ENCODE measurements around the gene ODF2.

Gene ODF2

GRCh38 chr9:128523199-128523925 lies 67.6 kb downstream of the ODF2 start:
- H3K9me3 ChIP-seq (ENCODE audit: severe bottlenecking) = no peaks in the 10 kb centered on the region
- ATAC-seq (ENCODE audit: low read depth) = no peak
- H3K4me1 ChIP-seq (ENCODE audit: insufficient read depth, poor library complexity, severe bottlenecking) = no peaks in the 10 kb centered on the region
- no peak overlapping the region for H3K4me3 ChIP-seq (ENCODE audit: severe bottlenecking)
- no peak for TF ChIP-seq CTCF (IDR thresholded peaks at IDR 0.05; ENCODE audit: poor library complexity, severe bottlenecking)
- DNase-seq (ENCODE audit: low spot score) = no peak
- H3K27ac ChIP-seq (ENCODE audit: poor library complexity, severe bottlenecking) = no peak overlapping the region
- no peaks in the 10 kb centered on the region for H3K27me3 ChIP-seq (ENCODE audit: insufficient read depth, poor library complexity, severe bottlenecking)
- H3K36me3 ChIP-seq (ENCODE audit: low read depth) = peaks cover 51% of the 10 kb centered on the region

- DNase-seq (ENCODE audit: low spot score) = no peak
- no peak overlapping the region for H3K4me3 ChIP-seq (ENCODE audit: severe bottlenecking)
- H3K27me3 ChIP-seq (ENCODE audit: insufficient read depth, poor library complexity, severe bottlenecking) = no peaks in the 10 kb centered on the region
- H3K27ac ChIP-seq (ENCODE audit: poor library complexity, severe bottlenecking) = no peak overlapping the region
- H3K9me3 ChIP-seq (ENCODE audit: severe bottlenecking) = no peaks in the 10 kb centered on the region
- H3K4me1 ChIP-seq (ENCODE audit: insufficient read depth, poor library complexity, severe bottlenecking) = no peaks in the 10 kb centered on the region
- no peak for ATAC-seq (ENCODE audit: low read depth)
- peaks cover 45% of the 10 kb centered on the region for H3K36me3 ChIP-seq (ENCODE audit: low read depth)
- no peak for TF ChIP-seq CTCF (IDR thresholded peaks at IDR 0.05; ENCODE audit: poor library complexity, severe bottlenecking)
Measured at GRCh38 chr9:128526720-128527119, 70.9 kb downstream of the ODF2 start.

- ATAC-seq (ENCODE audit: low read depth) = peak; percentile 50; the same call in 1 of the 3 replicates
- H3K27me3 ChIP-seq (ENCODE audit: insufficient read depth, poor library complexity, severe bottlenecking) = no peaks in the 10 kb centered on the region
- no peak for TF ChIP-seq CTCF (IDR thresholded peaks at IDR 0.05; ENCODE audit: poor library complexity, severe bottlenecking)
- H3K36me3 ChIP-seq (ENCODE audit: low read depth) = peaks cover 51% of the 10 kb centered on the region
- no peak overlapping the region for H3K27ac ChIP-seq (ENCODE audit: poor library complexity, severe bottlenecking)
- H3K9me3 ChIP-seq (ENCODE audit: severe bottlenecking) = no peaks in the 10 kb centered on the region
- no peak for DNase-seq (ENCODE audit: low spot score)
- H3K4me1 ChIP-seq (ENCODE audit: insufficient read depth, poor library complexity, severe bottlenecking) = no peaks in the 10 kb centered on the region
- H3K4me3 ChIP-seq (ENCODE audit: severe bottlenecking) = no peak overlapping the region
Measured at GRCh38 chr9:128528445-128529160, 72.8 kb downstream of the ODF2 start.

GRCh38 chr9:128529191-128529590 lies 73.4 kb downstream of the ODF2 start:
- ATAC-seq (ENCODE audit: low read depth) (no peak), DNase-seq (ENCODE audit: low spot score) (no peak)
- Histone ChIP-seq H3K36me3 (ENCODE audit: low read depth) (peaks cover 57% of the 10 kb centered on the region), H3K27me3 (ENCODE audit: insufficient read depth, poor library complexity, severe bottlenecking) (no peaks in the 10 kb centered on the region), H3K4me1 (ENCODE audit: insufficient read depth, poor library complexity, severe bottlenecking) (no peaks in the 10 kb centered on the region), H3K27ac (ENCODE audit: poor library complexity, severe bottlenecking) (no peak overlapping the region), H3K4me3 (ENCODE audit: severe bottlenecking) (no peak overlapping the region), H3K9me3 (ENCODE audit: severe bottlenecking) (no peaks in the 10 kb centered on the region)
- TF ChIP-seq CTCF (IDR thresholded peaks at IDR 0.05; ENCODE audit: poor library complexity, severe bottlenecking) = no peak

- TF ChIP-seq CTCF (IDR thresholded peaks at IDR 0.05; ENCODE audit: poor library complexity, severe bottlenecking) = no peak
- no peak for ATAC-seq (ENCODE audit: low read depth)
- no peak overlapping the region for H3K27ac ChIP-seq (ENCODE audit: poor library complexity, severe bottlenecking)
- no peak overlapping the region for H3K4me3 ChIP-seq (ENCODE audit: severe bottlenecking)
- H3K27me3 ChIP-seq (ENCODE audit: insufficient read depth, poor library complexity, severe bottlenecking) = no peaks in the 10 kb centered on the region
- peaks cover 63% of the 10 kb centered on the region for H3K36me3 ChIP-seq (ENCODE audit: low read depth)
- H3K9me3 ChIP-seq (ENCODE audit: severe bottlenecking) = no peaks in the 10 kb centered on the region
- DNase-seq (ENCODE audit: low spot score) = no peak
- no peaks in the 10 kb centered on the region for H3K4me1 ChIP-seq (ENCODE audit: insufficient read depth, poor library complexity, severe bottlenecking)
Measured at GRCh38 chr9:128532581-128532980, 76.8 kb downstream of the ODF2 start.

Measured in RWPE2 (cell line).